ENCODE results near the gene TMEM198. TPM values are rescaled to one million over a fixed set of nuclear protein-coding genes. Genes with fewer than 3 reads are reported as not detected.

The TMEM198 gene
- polyA plus RNA-seq, 1 donor (not counting 4 experiments of a cell fraction or from before 2014, with no cell fraction given), result 0.81 TPM

DNA sequence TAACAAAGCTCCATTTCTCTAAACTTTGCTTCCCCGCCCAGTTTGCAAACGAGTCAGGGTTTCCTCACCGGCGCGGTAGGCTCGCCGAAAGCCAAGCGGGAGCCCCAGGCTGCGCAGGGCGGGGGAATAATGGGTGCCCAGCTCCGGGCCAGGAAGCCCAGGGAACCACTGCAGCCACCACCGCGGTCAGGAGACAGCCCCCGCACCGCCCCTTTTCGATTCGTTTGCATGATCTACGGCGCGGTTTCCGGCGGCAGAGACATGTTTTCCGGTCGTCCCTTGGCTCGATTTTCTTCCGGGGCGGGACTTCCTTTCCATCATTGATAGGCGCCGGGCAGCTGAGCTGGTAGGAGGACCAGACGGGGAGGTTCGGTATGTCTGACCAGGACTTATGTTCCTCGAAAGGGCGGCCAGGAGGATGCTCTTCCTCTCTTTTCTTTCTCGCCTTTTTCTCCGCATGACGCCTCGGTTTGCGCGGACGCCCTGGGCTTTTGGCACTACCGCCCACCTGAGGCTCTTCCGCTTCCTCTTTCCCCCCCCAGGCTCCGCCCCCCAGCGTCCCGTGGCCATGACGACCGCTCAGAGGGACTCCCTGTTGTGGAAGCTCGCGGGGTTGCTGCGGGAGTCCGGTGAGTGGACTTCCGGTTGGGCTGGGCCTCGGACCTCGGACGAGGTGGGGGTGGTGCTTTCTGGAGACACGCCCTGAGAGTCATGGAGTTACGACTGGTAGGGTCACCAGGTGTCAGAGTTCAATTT lies 53.9 kb downstream of the TMEM198 start, which contains the start of gene STK11IP:
Gene STK11IP, plus strand, starts transcription at position 306 of the 756 bp plus-strand sequence. Its CDS starts 263 bp downstream, at position 569.
- FAIRE-seq (peak; percentile 90), DNase-seq (ENCODE audit: low read depth, low spot score) (peak; percentile 78)
- H3K4me1 ChIP-seq (ENCODE audit: control insufficient read depth, extremely low read depth, insufficient read depth, low read length), result peaks cover 8% of the 10 kb centered on the region
- peak within 1 kb of the TSS; percentile 100 for H3K4me2 ChIP-seq (ENCODE audit: control insufficient read depth, extremely low read depth, insufficient read depth, low read depth, low read length)
- peak within 1 kb of the TSS; percentile 68 to 99 (median 91) for H3K4me3 ChIP-seq (ENCODE audit: control insufficient read depth in 2 of 3, extremely low read depth in 1 of 3, insufficient read depth in 2 of 3, low read depth in 1 of 3, low read length in 3 of 3)
- no peaks in the 10 kb centered on the region for H3K9me1 ChIP-seq (ENCODE audit: control insufficient read depth, extremely low read depth, insufficient read depth, low read length)
- no peaks in the 10 kb centered on the region for H3K9me3 ChIP-seq (ENCODE audit: control insufficient read depth, low read depth, low read length)
- TF ChIP-seq, protein P1, sequence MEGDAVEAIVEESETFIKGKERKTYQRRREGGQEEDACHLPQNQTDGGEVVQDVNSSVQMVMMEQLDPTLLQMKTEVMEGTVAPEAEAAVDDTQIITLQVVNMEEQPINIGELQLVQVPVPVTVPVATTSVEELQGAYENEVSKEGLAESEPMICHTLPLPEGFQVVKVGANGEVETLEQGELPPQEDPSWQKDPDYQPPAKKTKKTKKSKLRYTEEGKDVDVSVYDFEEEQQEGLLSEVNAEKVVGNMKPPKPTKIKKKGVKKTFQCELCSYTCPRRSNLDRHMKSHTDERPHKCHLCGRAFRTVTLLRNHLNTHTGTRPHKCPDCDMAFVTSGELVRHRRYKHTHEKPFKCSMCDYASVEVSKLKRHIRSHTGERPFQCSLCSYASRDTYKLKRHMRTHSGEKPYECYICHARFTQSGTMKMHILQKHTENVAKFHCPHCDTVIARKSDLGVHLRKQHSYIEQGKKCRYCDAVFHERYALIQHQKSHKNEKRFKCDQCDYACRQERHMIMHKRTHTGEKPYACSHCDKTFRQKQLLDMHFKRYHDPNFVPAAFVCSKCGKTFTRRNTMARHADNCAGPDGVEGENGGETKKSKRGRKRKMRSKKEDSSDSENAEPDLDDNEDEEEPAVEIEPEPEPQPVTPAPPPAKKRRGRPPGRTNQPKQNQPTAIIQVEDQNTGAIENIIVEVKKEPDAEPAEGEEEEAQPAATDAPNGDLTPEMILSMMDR (optimal IDR thresholded peaks at IDR 0.05 in 1 of 3, IDR thresholded peaks at IDR 0.05 in 1 of 3, conservative IDR thresholded peaks at IDR 0.05 in 1 of 3; ENCODE audit: extremely low read depth in 1 of 3, insufficient read depth in 2 of 3, low read length in 3 of 3), result no peak
- no peak for TF ChIP-seq EZH2 (IDR thresholded peaks at IDR 0.05; ENCODE audit: low read length)
- H3K79me2 ChIP-seq (ENCODE audit: control insufficient read depth, insufficient read depth, low read length), result peaks cover 3% of the 10 kb centered on the region
- H4K20me1 ChIP-seq (ENCODE audit: control insufficient read depth, extremely low read depth, insufficient read depth, low read length), result no peaks in the 10 kb centered on the region
- H3K27ac ChIP-seq (ENCODE audit: control insufficient read depth, insufficient read depth, low read length), result peak within 1 kb of the TSS; percentile 93
- peaks cover 7 to 9% of the 10 kb centered on the region in 2 experiments for H3K36me3 ChIP-seq (ENCODE audit: control insufficient read depth in 2 of 2, extremely low read depth in 1 of 2, insufficient read depth in 2 of 2, low read length in 2 of 2)
- dilution Hi-C loops (cut with MboI; ENCODE audit: extremely low pct_ligation_motif_present, low sequenced_read_pairs), result no loop called here
- H3K9ac ChIP-seq (ENCODE audit: control insufficient read depth, extremely low read depth, insufficient read depth, low read length), result peak within 1 kb of the TSS; percentile 90
- H3K27me3 ChIP-seq (ENCODE audit: control insufficient read depth, extremely low read depth, insufficient read depth, low read length), result no peaks in the 10 kb centered on the region
- peak within 1 kb of the TSS; percentile 99 for H2AFZ ChIP-seq (ENCODE audit: control insufficient read depth, low read length)

DNA sequence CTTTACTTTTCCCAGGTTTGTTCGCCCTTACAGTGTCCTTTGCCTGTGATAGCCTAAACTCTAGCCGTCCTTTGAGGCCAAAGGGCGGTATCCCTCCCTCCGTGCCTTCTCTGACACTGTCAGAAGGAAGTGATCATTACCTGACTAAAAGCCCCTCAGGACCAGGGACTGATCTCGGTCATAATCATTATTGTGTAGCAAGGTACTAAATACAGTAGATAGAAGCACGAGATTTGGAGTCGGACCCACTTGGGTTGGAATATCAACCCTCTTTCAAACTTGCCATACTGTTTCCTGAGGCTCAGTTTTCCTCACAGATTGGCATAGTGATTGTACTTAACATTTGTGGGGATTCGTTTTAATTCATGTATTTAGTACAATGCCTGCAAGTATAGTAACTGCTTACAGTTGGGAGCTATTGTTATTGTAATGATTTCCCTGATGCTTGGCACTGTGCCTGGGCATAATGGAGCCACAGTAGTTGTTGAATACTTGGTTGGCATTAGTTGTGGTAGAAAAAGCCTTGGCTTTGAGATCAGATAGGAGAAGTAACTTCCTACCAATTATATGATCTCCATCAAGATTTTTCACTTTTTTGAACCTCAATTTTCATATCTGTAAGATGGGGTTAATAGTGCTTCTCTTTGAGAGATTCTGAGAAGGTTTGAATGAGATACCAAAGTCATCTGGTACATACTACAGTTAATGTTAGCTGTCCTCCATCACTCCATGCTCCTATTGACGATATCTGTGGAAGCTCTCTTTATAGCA lies 54.7 kb downstream of the TMEM198 start:
- no peak for DNase-seq (ENCODE audit: low read depth, low spot score)
- Histone ChIP-seq H2AFZ (ENCODE audit: control insufficient read depth, low read length) (peak overlapping the region; percentile 99), H3K9ac (ENCODE audit: control insufficient read depth, extremely low read depth, insufficient read depth, low read length) (peak overlapping the region; percentile 90), H3K9me1 (ENCODE audit: control insufficient read depth, extremely low read depth, insufficient read depth, low read length) (no peaks in the 10 kb centered on the region), H3K79me2 (ENCODE audit: control insufficient read depth, insufficient read depth, low read length) (peaks cover 3% of the 10 kb centered on the region), H3K27ac (ENCODE audit: control insufficient read depth, insufficient read depth, low read length) (peak overlapping the region; percentile 93), H3K4me3 (ENCODE audit: control insufficient read depth in 2 of 3, extremely low read depth in 1 of 3, insufficient read depth in 2 of 3, low read depth in 1 of 3, low read length in 3 of 3) (peak overlapping the region; percentile 68 to 99 (median 91)), H3K36me3 (ENCODE audit: control insufficient read depth in 2 of 2, extremely low read depth in 1 of 2, insufficient read depth in 2 of 2, low read length in 2 of 2) (peaks cover 7 to 9% of the 10 kb centered on the region in 2 experiments), H3K4me2 (ENCODE audit: control insufficient read depth, extremely low read depth, insufficient read depth, low read depth, low read length) (peak overlapping the region; percentile 100), H3K27me3 (ENCODE audit: control insufficient read depth, extremely low read depth, insufficient read depth, low read length) (no peaks in the 10 kb centered on the region), H3K4me1 (ENCODE audit: control insufficient read depth, extremely low read depth, insufficient read depth, low read length) (peaks cover 8% of the 10 kb centered on the region), H4K20me1 (ENCODE audit: control insufficient read depth, extremely low read depth, insufficient read depth, low read length) (no peaks in the 10 kb centered on the region), H3K9me3 (ENCODE audit: control insufficient read depth, low read depth, low read length) (no peaks in the 10 kb centered on the region)
- no peak for FAIRE-seq
- dilution Hi-C loops (cut with MboI; ENCODE audit: extremely low pct_ligation_motif_present, low sequenced_read_pairs), result no loop called here
- no peak for TF ChIP-seq EZH2 (IDR thresholded peaks at IDR 0.05; ENCODE audit: low read length)
- TF ChIP-seq, protein P1 (optimal IDR thresholded peaks at IDR 0.05 in 1 of 3, IDR thresholded peaks at IDR 0.05 in 1 of 3, conservative IDR thresholded peaks at IDR 0.05 in 1 of 3; ENCODE audit: extremely low read depth in 1 of 3, insufficient read depth in 2 of 3, low read length in 3 of 3), result no peak

Small RNA genes lying within 50 kb of the gene (small RNA-seq; reads per million reads assigned to genes)
- gene MIR3132 (ENCODE audit: insufficient read length in 3 of 3, low read depth in 3 of 3, low replicate concordance in 1 of 3), result 0 reads per million in 3 experiments
- gene RN7SKP213 (ENCODE audit: insufficient read length in 3 of 3, low read depth in 3 of 3, low replicate concordance in 1 of 3), result 0 reads per million in 3 experiments

Other genes starting within 250 kb of the TMEM198 start
- gene PTPRN, start 234.6 kb upstream of the TMEM198 start, polyA plus RNA-seq, result not detected in 3 replicates
- gene RESP18, start 211.3 kb upstream of the TMEM198 start, polyA plus RNA-seq, result not detected in 3 replicates
- gene DNPEP, start 156.1 kb upstream of the TMEM198 start, polyA plus RNA-seq, result 34.1 to 61.3 TPM (median 41.6 TPM) in 3 replicates
- gene DES, start 125.7 kb upstream of the TMEM198 start, polyA plus RNA-seq, result not detected in 3 replicates
- gene SPEG, start 109.2 kb upstream of the TMEM198 start, polyA plus RNA-seq, result 18.8 to 36.1 TPM (median 19.0 TPM) in 3 replicates
- 50.6 to 63.4 TPM (median 57.6 TPM) in 3 replicates for gene GMPPA, start 45.1 kb upstream of the TMEM198 start, polyA plus RNA-seq
- gene ASIC4, start 29.5 kb upstream of the TMEM198 start, polyA plus RNA-seq, result not detected in 3 replicates
- gene CHPF, start 219 bp upstream of the TMEM198 start, polyA plus RNA-seq, result 24.4 to 63.7 TPM (median 50.9 TPM) in 3 replicates
- gene OBSL1, start 27.5 kb downstream of the TMEM198 start, polyA plus RNA-seq, result 9.3 to 14.8 TPM (median 12.7 TPM) in 3 replicates
- gene INHA, start 28.3 kb downstream of the TMEM198 start, polyA plus RNA-seq, result 0.18 to 0.79 TPM (median 0.20 TPM) in 3 replicates
- 10.0 to 13.5 TPM (median 13.4 TPM) in 3 replicates for gene STK11IP, start 53.8 kb downstream of the TMEM198 start, polyA plus RNA-seq
- 6.2 to 11.4 TPM (median 9.6 TPM) in 3 replicates for gene SLC4A3, start 83.6 kb downstream of the TMEM198 start, polyA plus RNA-seq

All from keratinocyte (primary cell).